ENCODE data around the gene DPY19L3.
"Not testable (repeated sequence)": the region's sequence is repeated elsewhere in the genome, so short reads cannot be mapped to it uniquely, and the experiment has no call there.

DPY19L3 gene

GRCh38 chr19:32421589-32422361 lies 16.2 kb downstream of the DPY19L3 start:
- intact Hi-C loops (cut with DNase I) = no loop called here
- DNase-seq = peak in 1 of 42 donors; percentile 30

- intact Hi-C loops (cut with DNase I) = no loop called here
Measured at GRCh38 chr19:32422435-32422834, 16.9 kb downstream of the DPY19L3 start.

GRCh38 chr19:32423944-32424343 lies 18.4 kb downstream of the DPY19L3 start:
- DNase-seq; intact Hi-C loops (cut with DNase I): not testable (repeated sequence)

More at GRCh38 chr19:32422435-32422834, 16.9 kb downstream of the DPY19L3 start:
- DNase-seq = no peak

- intact Hi-C loops (cut with DNase I) = no loop called here
- DNase-seq = no peak
Measured at GRCh38 chr19:32427536-32427935, 22.0 kb downstream of the DPY19L3 start.

GRCh38 chr19:32436692-32437091 lies 31.1 kb downstream of the DPY19L3 start:
- intact Hi-C loops (cut with DNase I) = no loop called here
- DNase-seq = no peak

- DNase-seq = no peak
- intact Hi-C loops (cut with DNase I) = no loop called here
Measured at GRCh38 chr19:32437096-32437495, 31.5 kb downstream of the DPY19L3 start.

- no peak for DNase-seq
- intact Hi-C loops (cut with DNase I) = no loop called here
Measured at GRCh38 chr19:32438751-32439150, 33.2 kb downstream of the DPY19L3 start.

GRCh38 chr19:32442650-32443049 lies 37.1 kb downstream of the DPY19L3 start:
- intact Hi-C loops (cut with DNase I) = no loop called here
- DNase-seq = peak in 6 of 42 donors; percentile 21 to 67 (median 40)

- DNase-seq; intact Hi-C loops (cut with DNase I): not testable (repeated sequence)
Measured at GRCh38 chr19:32447534-32447933, 42.0 kb downstream of the DPY19L3 start.

- intact Hi-C loops (cut with DNase I) = no loop called here
- DNase-seq = no peak
Measured at GRCh38 chr19:32448026-32448425, 42.5 kb downstream of the DPY19L3 start.

- intact Hi-C loops (cut with DNase I) = no loop called here
- no peak for DNase-seq
Measured at GRCh38 chr19:32450217-32450616, 44.6 kb downstream of the DPY19L3 start.

GRCh38 chr19:32453736-32454135 lies 48.2 kb downstream of the DPY19L3 start:
- intact Hi-C loops (cut with DNase I) = no loop called here

GRCh38 chr19:32456406-32456805 lies 50.8 kb downstream of the DPY19L3 start:
- intact Hi-C loops (cut with DNase I) = no loop called here
- no peak for DNase-seq

More at GRCh38 chr19:32453736-32454135, 48.2 kb downstream of the DPY19L3 start:
- DNase-seq = no peak

GRCh38 chr19:32457571-32458158 lies 52.1 kb downstream of the DPY19L3 start:
- DNase-seq = no peak
- intact Hi-C loops (cut with DNase I) = no loop called here

GRCh38 chr19:32458500-32459123 lies 53.0 kb downstream of the DPY19L3 start:
- intact Hi-C loops (cut with DNase I) = no loop called here
- no peak for DNase-seq

- DNase-seq = no peak
- intact Hi-C loops (cut with DNase I) = no loop called here
Measured at GRCh38 chr19:32459204-32459865, 53.8 kb downstream of the DPY19L3 start.

GRCh38 chr19:32460476-32460875 lies 54.9 kb downstream of the DPY19L3 start:
- DNase-seq = no peak
- intact Hi-C loops (cut with DNase I) = no loop called here

- intact Hi-C loops (cut with DNase I) = no loop called here
- DNase-seq = no peak
Measured at GRCh38 chr19:32464279-32464678, 58.7 kb downstream of the DPY19L3 start.

- intact Hi-C loops (cut with DNase I) = no loop called here
- DNase-seq = no peak
Measured at GRCh38 chr19:32465176-32465575, 59.6 kb downstream of the DPY19L3 start.

GRCh38 chr19:32469795-32470194 lies 64.2 kb downstream of the DPY19L3 start:
- no peak for DNase-seq
- intact Hi-C loops (cut with DNase I) = no loop called here

Measured in head of caudate nucleus (tissue), 42 donors.